BLaER1 (cell line): ENCODE measurements around the gene RBBP4.

Source experiments
- H3K27ac ChIP-seq: shearing (Covaris generic); formaldehyde crosslinking; 2 replicates; pipeline ENCODE4 v1.8.1; 2022
- H3K27me3 ChIP-seq: shearing (Covaris generic); formaldehyde crosslinking; 2 replicates; pipeline ENCODE4 v1.8.1; 2022
- H3K36me3 ChIP-seq: shearing (Covaris generic); formaldehyde crosslinking; 2 replicates; pipeline ENCODE4 v1.8.1; 2022
- H3K4me1 ChIP-seq: shearing (Covaris generic); formaldehyde crosslinking; 2 replicates; pipeline ENCODE4 v1.8.1; 2022
- H3K4me2 ChIP-seq: shearing (Covaris generic); formaldehyde crosslinking; 2 replicates; pipeline ENCODE4 v1.8.1; 2022
- H3K4me3 ChIP-seq: shearing (Covaris generic); formaldehyde crosslinking; 2 replicates; pipeline ENCODE4 v1.8.1; 2022
- H3K9ac ChIP-seq: shearing (Covaris generic); formaldehyde crosslinking; 2 replicates; pipeline ENCODE4 v1.8.1; 2022
- H3K9me3 ChIP-seq: shearing (Covaris generic); formaldehyde crosslinking; 2 replicates; pipeline ENCODE4 v1.8.1; 2022
- H4K20me1 ChIP-seq: shearing (Covaris generic); formaldehyde crosslinking; 2 replicates; pipeline ENCODE4 v1.8.1; 2022
- Cebpa-rat ChIP-seq: shearing (Covaris generic); IDR thresholded peaks from 2 replicates; pipeline ENCODE4 v1.8.1; 2022

The RBBP4 gene

DNA sequence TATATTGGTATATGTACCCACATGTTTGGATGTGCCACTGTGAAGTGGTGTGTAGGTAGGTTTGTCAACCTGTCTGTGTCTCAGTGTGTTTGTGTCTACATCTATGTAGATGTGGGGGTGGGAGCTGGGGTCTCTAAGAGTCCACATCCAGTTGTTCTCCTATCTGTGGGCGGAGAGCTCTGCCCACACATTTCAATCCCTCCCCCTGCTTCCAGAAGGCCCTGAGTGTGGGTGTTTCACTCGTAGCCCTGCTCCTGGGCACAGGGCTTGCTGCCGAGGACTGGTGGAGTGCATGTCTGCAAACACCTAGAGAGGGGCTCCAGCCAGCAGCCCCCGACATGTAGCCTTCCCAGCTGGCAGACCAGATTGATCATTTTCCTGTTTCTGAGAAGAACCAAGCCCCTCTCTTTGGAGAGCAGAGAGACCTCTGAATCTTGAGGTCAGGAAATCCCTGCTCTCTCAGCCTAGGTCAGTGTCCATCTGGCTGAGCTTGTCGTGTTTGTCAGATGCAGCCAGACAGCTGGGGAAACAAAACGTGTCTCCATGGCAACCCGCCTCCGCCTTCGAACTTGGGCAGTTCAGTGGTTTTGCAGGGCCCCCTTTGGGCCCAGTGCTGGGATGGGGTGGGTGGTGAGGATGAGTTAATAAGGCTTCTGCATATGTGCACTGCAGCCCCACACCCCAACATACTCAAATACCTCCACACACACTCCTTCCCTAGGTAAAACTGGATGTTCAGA is 82.7 kb downstream of the RBBP4 start:
- no peak overlapping the region for H3K9ac ChIP-seq

More for the DNA sequence above, 82.7 kb downstream of the RBBP4 start:
- Histone ChIP-seq H3K9me3 (no peaks in the 10 kb centered on the region), H3K27me3 (no peaks in the 10 kb centered on the region), H3K36me3 (no peaks in the 10 kb centered on the region), H3K4me2 (peak overlapping the region; percentile 34; the same call in 1 of the 2 replicates), H4K20me1 (no peaks in the 10 kb centered on the region), H3K4me3 (no peak overlapping the region), H3K27ac (no peak overlapping the region), H3K4me1 (peaks cover 34% of the 10 kb centered on the region)
- no peak for TF ChIP-seq Cebpa-rat
